Peyer's patch (tissue), 4 donors: ENCODE data around the gene PRKRIP1.

Experiments
- POLR2A ChIP-seq, 2 donors: fragments of 450-650 bp; IDR thresholded peaks; one replicate each; pipeline ENCODE4 v1.5.1; 2017; ENCODE audit warnings: antibody characterized with exemption in 2 of 2, mild to moderate bottlenecking in 2 of 2, moderate library complexity in 2 of 2
- TF ChIP-seq, protein P1 (sequence below), 6 experiments: fragments of 450-650 bp in 4 of 6; fragments of 200-600 bp in 2 of 6; sonication (generic) in 1 of 6; IDR thresholded peaks; one replicate each; pipeline ENCODE4 v1.5.1; 2017 to 2019; ENCODE audit warnings: antibody characterized with exemption in 6 of 6, mild to moderate bottlenecking in 3 of 6, moderate library complexity in 1 of 6

DNA sequence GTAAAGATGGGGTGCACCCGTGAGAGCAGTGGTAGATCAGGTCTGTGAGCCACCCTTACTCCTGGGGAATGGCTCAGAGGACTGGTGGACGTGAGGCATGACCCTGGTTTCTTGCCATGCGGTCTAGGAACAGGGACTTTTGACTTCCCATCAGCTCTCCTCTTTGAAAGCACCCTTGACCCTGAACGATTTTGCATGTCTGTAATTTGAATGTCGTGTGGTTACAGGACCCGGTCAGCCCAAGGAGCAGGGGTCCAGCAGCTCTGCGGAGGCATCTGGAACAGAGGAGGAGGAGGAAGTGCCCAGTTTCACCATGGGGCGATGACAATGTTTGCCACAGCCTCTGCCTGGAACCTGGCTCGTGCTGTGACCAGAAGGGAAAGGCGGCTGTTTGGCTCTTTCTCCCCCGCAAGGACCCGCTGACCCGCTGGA, 28.6 kb downstream of the PRKRIP1 start:
- TF ChIP-seq, protein P1, sequence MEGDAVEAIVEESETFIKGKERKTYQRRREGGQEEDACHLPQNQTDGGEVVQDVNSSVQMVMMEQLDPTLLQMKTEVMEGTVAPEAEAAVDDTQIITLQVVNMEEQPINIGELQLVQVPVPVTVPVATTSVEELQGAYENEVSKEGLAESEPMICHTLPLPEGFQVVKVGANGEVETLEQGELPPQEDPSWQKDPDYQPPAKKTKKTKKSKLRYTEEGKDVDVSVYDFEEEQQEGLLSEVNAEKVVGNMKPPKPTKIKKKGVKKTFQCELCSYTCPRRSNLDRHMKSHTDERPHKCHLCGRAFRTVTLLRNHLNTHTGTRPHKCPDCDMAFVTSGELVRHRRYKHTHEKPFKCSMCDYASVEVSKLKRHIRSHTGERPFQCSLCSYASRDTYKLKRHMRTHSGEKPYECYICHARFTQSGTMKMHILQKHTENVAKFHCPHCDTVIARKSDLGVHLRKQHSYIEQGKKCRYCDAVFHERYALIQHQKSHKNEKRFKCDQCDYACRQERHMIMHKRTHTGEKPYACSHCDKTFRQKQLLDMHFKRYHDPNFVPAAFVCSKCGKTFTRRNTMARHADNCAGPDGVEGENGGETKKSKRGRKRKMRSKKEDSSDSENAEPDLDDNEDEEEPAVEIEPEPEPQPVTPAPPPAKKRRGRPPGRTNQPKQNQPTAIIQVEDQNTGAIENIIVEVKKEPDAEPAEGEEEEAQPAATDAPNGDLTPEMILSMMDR (IDR thresholded peaks at IDR 0.05) = no peak
- no peak for TF ChIP-seq POLR2A (IDR thresholded peaks at IDR 0.05)
